ENCODE data around the gene PRKRA. TPM values are rescaled to one million over a fixed set of nuclear protein-coding genes. Genes with fewer than 3 reads are reported as not detected.

PRKRA gene
- total RNA-seq, 1 experiment from 2014 or later: 49.8 TPM

GRCh38 chr2:178469219-178469849, 18.4 kb upstream of the PRKRA start:
- no TSS peak for BruUV-seq (replicated peaks)
- Histone ChIP-seq H4K20me1 (ENCODE audit: insufficient read depth) (no peaks in the 10 kb centered on the region), H3K36me3 (ENCODE audit: control insufficient read depth in 1 of 2, insufficient read depth in 2 of 2, low read length in 2 of 2) (0 out of 4 replicates have a peak, but pooled peaks cover 0 to 2% of the 10 kb centered on the region in 2 experiments), H3K4me2 (ENCODE audit: low read length) (no peak overlapping the region), H3K4me3 (replicated peaks in 1 of 2; ENCODE audit: low read depth in 1 of 2, low read length in 2 of 2) (no peak overlapping the region), H3K4me1 (ENCODE audit: control insufficient read depth in 1 of 2, insufficient read depth in 2 of 2, low read length in 2 of 2) (no peaks in the 10 kb centered on the region), H3K9ac (ENCODE audit: low read length) (no peak overlapping the region), H3K27ac (ENCODE audit: low read depth, low read length) (no peak overlapping the region), H3K27me3 (ENCODE audit: insufficient read depth, low read length) (no peaks in the 10 kb centered on the region), H3K9me3 (ENCODE audit: control insufficient read depth in 1 of 2, insufficient read depth in 1 of 2, low read depth in 1 of 2, low read length in 2 of 2) (no peaks in the 10 kb centered on the region), H3K79me2 (ENCODE audit: insufficient read depth, low read length) (no peaks in the 10 kb centered on the region), H2AFZ (ENCODE audit: low read depth, low read length, poor library complexity, severe bottlenecking) (no peak overlapping the region), H3K9me2 (ENCODE audit: insufficient read depth) (no peaks in the 10 kb centered on the region)
- TF ChIP-seq MAX (IDR thresholded peaks at IDR 0.05) (no peak), TCF7L2 (IDR thresholded peaks at IDR 0.05; ENCODE audit: borderline replicate concordance, extremely low read depth, insufficient read depth, insufficient read length) (no peak), ZNF274 (IDR thresholded peaks at IDR 0.05; ENCODE audit: low read depth, low read length) (no peak), CEBPB (IDR thresholded peaks at IDR 0.05; ENCODE audit: low read depth) (no peak), ATF3 (IDR thresholded peaks at IDR 0.05) (no peak), CBX3 (IDR thresholded peaks at IDR 0.05; ENCODE audit: low read depth) (no peak), ZFX (IDR thresholded peaks at IDR 0.05) (no peak), SIN3A (IDR thresholded peaks at IDR 0.05; ENCODE audit: low read depth) (no peak), REST (IDR thresholded peaks at IDR 0.05; ENCODE audit: low read depth) (no peak)
- ChIA-PET RAD21 (ENCODE audit: low non-redundant PET in 1 of 2, low total read pairs in 2 of 2, uncharacterized antibody in 2 of 2, unreplicated experiment in 2 of 2) (no interaction called here), POLR2A (no interaction called here), CTCF (no interaction called here)
- intact Hi-C loops (cut with micrococcal nuclease): no loop called here
- DNase-seq (ENCODE audit: low read depth, low spot score) (no peak), ATAC-seq (no peak)
